NCI-H1092 treated with DMSO at 0.1 percent for 48 hours (cell line): Measurements from ENCODE around the gene SLC25A22.

ENCODE experiments used
- DNase-seq: peaks from one replicate; lab custom pipeline; 2025; lab: John Stamatoyannopoulos, UW

The SLC25A22 gene

GRCh38 chr11:788953-789940 lies 8.8 kb downstream of the SLC25A22 start:
- no peak for DNase-seq

GRCh38 chr11:788009-788640 lies 10.0 kb downstream of the SLC25A22 start:
- no peak for DNase-seq

- no peak for DNase-seq
Observed at GRCh38 chr11:787084-787675, 10.9 kb downstream of the SLC25A22 start.

GRCh38 chr11:786235-787083 lies 11.6 kb downstream of the SLC25A22 start:
- DNase-seq: no peak

- DNase-seq: peak; percentile 21
Observed at GRCh38 chr11:783581-784015, 14.5 kb downstream of the SLC25A22 start.

- DNase-seq: no peak
Observed at GRCh38 chr11:782264-783174, 15.6 kb downstream of the SLC25A22 start.

- DNase-seq: no peak
Observed at GRCh38 chr11:779955-780532, 18.0 kb downstream of the SLC25A22 start.

GRCh38 chr11:778976-779954 lies 18.8 kb downstream of the SLC25A22 start:
- DNase-seq: no peak

- DNase-seq: peak; percentile 87
Observed at GRCh38 chr11:777288-778255, 20.5 kb downstream of the SLC25A22 start, which contains the start of gene GATD1. Gene GATD1, minus strand, starts transcription at chr11:777487. Its CDS starts 25 bp downstream, at chr11:777462.

GRCh38 chr11:776561-777287 lies 21.4 kb downstream of the SLC25A22 start:
- peak; percentile 64 for DNase-seq

GRCh38 chr11:776263-776560 lies 21.9 kb downstream of the SLC25A22 start:
- DNase-seq: no peak

GRCh38 chr11:774873-775592 lies 23.0 kb downstream of the SLC25A22 start:
- DNase-seq: no peak

GRCh38 chr11:773830-774229 lies 24.3 kb downstream of the SLC25A22 start:
- DNase-seq: no peak

GRCh38 chr11:773425-773824 lies 24.7 kb downstream of the SLC25A22 start:
- DNase-seq: no peak

- DNase-seq: no peak
Observed at GRCh38 chr11:772429-773390, 25.4 kb downstream of the SLC25A22 start.
